ENCODE measurements around the gene KAZALD1.

KAZALD1 gene

DNA sequence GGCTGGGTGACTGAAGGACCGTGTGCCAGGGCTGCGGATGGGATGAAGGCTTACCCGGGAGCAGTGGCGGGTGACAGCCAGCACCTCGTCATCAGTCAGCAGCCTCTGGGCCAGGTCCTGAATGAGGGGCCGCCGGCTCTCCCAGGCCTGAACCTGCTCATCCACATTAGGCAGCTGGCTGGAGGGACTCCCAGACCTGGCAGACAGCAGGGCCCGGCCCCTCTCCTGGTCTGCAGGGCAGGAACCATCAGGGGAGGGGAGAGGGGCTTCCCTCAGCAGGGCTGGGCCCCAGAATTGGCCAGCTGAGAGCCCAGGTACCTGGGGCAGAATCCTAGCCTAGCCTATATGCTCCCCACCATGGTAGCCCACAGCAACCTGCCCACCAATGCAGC lies 46.2 kb upstream of the KAZALD1 start:
- Mint-ChIP-seq H3K27me3 (ENCODE audit: low read depth, poor library complexity) (peaks cover 58% of the 10 kb centered on the region), H3K4me1 (peaks cover 62% of the 10 kb centered on the region), H3K36me3 (ENCODE audit: low read depth) (no peaks in the 10 kb centered on the region), H3K4me3 (no peak overlapping the region), H3K27ac (no peak overlapping the region), H3K9me3 (no peaks in the 10 kb centered on the region)
- TF ChIP-seq, protein P1, sequence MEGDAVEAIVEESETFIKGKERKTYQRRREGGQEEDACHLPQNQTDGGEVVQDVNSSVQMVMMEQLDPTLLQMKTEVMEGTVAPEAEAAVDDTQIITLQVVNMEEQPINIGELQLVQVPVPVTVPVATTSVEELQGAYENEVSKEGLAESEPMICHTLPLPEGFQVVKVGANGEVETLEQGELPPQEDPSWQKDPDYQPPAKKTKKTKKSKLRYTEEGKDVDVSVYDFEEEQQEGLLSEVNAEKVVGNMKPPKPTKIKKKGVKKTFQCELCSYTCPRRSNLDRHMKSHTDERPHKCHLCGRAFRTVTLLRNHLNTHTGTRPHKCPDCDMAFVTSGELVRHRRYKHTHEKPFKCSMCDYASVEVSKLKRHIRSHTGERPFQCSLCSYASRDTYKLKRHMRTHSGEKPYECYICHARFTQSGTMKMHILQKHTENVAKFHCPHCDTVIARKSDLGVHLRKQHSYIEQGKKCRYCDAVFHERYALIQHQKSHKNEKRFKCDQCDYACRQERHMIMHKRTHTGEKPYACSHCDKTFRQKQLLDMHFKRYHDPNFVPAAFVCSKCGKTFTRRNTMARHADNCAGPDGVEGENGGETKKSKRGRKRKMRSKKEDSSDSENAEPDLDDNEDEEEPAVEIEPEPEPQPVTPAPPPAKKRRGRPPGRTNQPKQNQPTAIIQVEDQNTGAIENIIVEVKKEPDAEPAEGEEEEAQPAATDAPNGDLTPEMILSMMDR (IDR thresholded peaks at IDR 0.05), result no peak
- DNase-seq, result no peak

DNA sequence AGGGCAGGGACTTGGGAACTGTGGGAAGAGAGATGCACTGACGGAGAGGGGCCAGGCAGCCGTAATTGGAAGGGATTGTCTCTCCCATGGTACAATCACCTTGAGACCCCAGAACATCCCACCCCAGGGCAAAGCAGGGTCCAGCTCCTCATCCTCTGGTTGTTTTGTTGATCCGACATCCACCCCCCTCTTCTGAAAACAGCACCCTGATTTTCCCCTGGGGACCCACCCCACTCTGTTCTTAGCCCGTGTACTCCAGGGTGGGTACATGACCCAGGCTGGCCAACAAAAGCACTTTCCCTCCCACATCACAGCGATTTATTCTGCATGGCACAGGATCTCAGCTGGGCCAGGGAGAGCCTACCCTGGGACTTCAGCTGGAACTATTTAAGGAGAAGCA lies 45.0 kb upstream of the KAZALD1 start:
- no peak for DNase-seq
- TF ChIP-seq, protein P1 (IDR thresholded peaks at IDR 0.05), result no peak
- no peaks in the 10 kb centered on the region for H3K9me3 Mint-ChIP-seq
- no peaks in the 10 kb centered on the region for H3K36me3 Mint-ChIP-seq (ENCODE audit: low read depth)
- peaks cover 70% of the 10 kb centered on the region for H3K27me3 Mint-ChIP-seq (ENCODE audit: low read depth, poor library complexity)
- H3K4me1 Mint-ChIP-seq, result peaks cover 62% of the 10 kb centered on the region
- no peak overlapping the region for H3K4me3 Mint-ChIP-seq
- H3K27ac Mint-ChIP-seq, result peak overlapping the region; percentile 42

DNA sequence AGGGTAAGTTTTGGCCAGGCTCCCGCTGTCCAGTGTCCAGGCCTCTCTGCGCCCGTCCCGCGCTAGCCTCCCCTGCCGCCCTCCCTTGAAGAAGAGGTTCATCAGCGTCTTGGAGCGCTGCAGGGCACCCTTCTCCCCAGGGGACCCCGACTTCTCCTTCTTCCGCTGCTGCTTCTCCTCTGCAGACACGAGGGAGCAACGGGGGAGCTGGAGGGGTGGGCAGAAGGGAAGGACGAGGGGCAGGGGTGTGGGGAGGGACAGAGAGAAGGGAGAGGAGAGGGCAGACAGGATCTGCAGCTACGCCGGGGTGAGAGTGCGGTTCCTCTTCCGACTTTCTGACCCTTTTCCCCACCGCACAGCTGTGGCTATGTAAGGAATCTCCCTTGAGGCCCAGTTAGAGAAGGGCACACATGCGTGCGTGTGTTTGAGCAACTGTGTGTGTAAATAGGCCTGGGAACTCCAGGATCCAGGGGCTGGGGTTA lies 43.6 kb upstream of the KAZALD1 start:
- Mint-ChIP-seq H3K9me3 (no peaks in the 10 kb centered on the region), H3K4me3 (peak overlapping the region; percentile 38), H3K4me1 (peaks cover 55% of the 10 kb centered on the region), H3K27ac (no peak overlapping the region), H3K36me3 (ENCODE audit: low read depth) (no peaks in the 10 kb centered on the region), H3K27me3 (ENCODE audit: low read depth, poor library complexity) (peaks cover 80% of the 10 kb centered on the region)
- TF ChIP-seq, protein P1 (IDR thresholded peaks at IDR 0.05), result no peak
- no peak for DNase-seq

DNA sequence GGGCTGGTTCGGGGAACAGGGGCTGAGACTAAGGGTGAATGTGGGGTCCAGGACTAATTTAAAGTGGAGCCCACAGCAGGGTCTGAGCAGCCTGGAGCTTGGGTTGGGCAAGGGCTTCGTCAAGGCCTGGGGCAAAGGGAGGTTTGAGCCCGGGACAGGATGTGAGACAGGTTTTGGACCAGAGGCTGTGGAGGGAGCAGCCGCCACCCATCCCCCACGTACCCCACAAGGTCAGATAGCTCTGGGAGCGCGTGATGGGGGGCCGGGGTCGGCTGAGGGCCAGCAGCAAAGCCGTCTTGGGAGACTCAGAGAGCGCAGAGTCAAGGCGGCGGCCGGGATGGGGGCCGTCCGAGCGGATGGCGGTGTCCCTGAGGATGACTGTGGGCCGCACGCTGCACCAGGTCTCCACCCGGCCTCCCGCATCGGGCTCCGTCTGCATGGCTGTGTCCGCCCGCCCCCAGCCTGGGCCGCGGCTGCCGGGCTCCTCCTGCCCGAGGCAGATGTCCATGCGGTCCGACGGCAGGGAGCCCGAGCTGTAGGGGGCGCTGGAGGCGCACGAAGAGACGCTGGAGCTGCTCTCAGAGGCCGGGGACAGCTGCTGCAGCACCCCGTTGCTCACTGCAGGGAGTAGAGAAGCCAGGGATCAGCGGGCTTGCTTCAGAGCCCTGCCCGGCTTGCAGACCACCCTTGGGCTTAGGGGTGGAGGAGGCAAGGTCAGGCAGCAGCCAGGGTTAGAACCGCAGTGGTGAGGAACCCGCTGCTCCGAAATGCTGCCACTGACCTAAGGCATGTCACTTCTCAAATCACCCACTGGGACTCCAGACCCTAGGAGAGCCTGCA lies 43.0 kb upstream of the KAZALD1 start:
- Mint-ChIP-seq H3K36me3 (ENCODE audit: low read depth) (no peaks in the 10 kb centered on the region), H3K27me3 (ENCODE audit: low read depth, poor library complexity) (peaks cover 83% of the 10 kb centered on the region), H3K4me1 (peaks cover 55% of the 10 kb centered on the region), H3K9me3 (no peaks in the 10 kb centered on the region), H3K4me3 (peak overlapping the region; percentile 38), H3K27ac (no peak overlapping the region)
- TF ChIP-seq, protein P1 (IDR thresholded peaks at IDR 0.05), result peak; percentile 67
- DNase-seq, result peak; percentile 92

DNA sequence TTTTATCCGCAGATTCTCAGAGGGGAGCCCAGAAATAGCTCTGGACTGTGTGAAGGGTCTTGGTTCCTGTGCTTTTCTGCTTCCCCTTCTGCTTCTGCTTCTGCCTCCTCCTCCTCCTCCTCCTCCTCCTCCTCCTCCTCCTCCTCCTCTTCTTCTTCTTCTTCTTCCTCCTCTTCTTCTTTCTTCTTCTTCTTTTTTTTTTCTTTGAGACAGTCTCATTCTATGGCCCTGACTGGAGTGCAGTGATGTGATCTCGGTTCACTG lies 42.4 kb upstream of the KAZALD1 start:
- no peak for DNase-seq
- TF ChIP-seq, protein P1 (IDR thresholded peaks at IDR 0.05), result no peak
- peaks cover 82% of the 10 kb centered on the region for H3K27me3 Mint-ChIP-seq (ENCODE audit: low read depth, poor library complexity)
- no peaks in the 10 kb centered on the region for H3K9me3 Mint-ChIP-seq
- no peaks in the 10 kb centered on the region for H3K36me3 Mint-ChIP-seq (ENCODE audit: low read depth)
- peak overlapping the region; percentile 11 for H3K4me3 Mint-ChIP-seq
- H3K4me1 Mint-ChIP-seq, result peaks cover 53% of the 10 kb centered on the region
- no peak overlapping the region for H3K27ac Mint-ChIP-seq

Data from nephron progenitor cell (in vitro differentiated cells).